HepG2 (cell line): ENCODE measurements around the gene ELOVL5. TPM values are rescaled to one million over a fixed set of nuclear protein-coding genes. Genes with fewer than 3 reads are reported as not detected.
A peak's percentile ranks its signal among the peaks of the same experiment; 100 is the strongest.

Experiments used
- AHR ChIP-seq: IDR thresholded peaks from 2 replicates; pipeline ENCODE4 v1.6.1; 2018; ENCODE audit warnings: missing genetic modification reagents, missing compliant biosample characterization
- ASH2L ChIP-seq: fragments of 300-600, 200-600 bp; sonication (generic); IDR thresholded peaks from 2 replicates; pipeline ENCODE4 v1.7.0; 2017; ENCODE audit warnings: low read depth, mild to moderate bottlenecking, moderate library complexity, mixed read lengths, low read length; ENCODE audit not compliant: insufficient read length
- CENPT ChIP-seq: sonication (generic); formaldehyde crosslinking; IDR thresholded peaks from 2 replicates; pipeline ENCODE4 v1.8.0; 2022; ENCODE audit warnings: low read depth, mild to moderate bottlenecking, moderate library complexity, missing genetic modification reagents
- FLYWCH1 ChIP-seq: sonication (generic); formaldehyde crosslinking; IDR thresholded peaks from 2 replicates; pipeline ENCODE4 v1.8.1; 2023; ENCODE audit warnings: mild to moderate bottlenecking, missing genetic modification reagents
- GLI4 ChIP-seq: sonication (generic); formaldehyde crosslinking; IDR thresholded peaks from 2 replicates; pipeline ENCODE4 v1.5.1; 2020; ENCODE audit warnings: missing genetic modification reagents, mild to moderate bottlenecking, moderate library complexity, borderline replicate concordance
- HDAC6 ChIP-seq: fragments of 200-600 bp; sonication (generic); IDR thresholded peaks from 2 replicates; pipeline ENCODE4 v1.7.0; 2017; ENCODE audit warnings: mild to moderate bottlenecking, antibody characterized with exemption, low read length, low read depth
- HHEX ChIP-seq: IDR thresholded peaks from 2 replicates; pipeline ENCODE4 v1.6.1; 2016; ENCODE audit warnings: control low read depth
- MYNN ChIP-seq: sonication (generic); formaldehyde crosslinking; IDR thresholded peaks from 2 replicates; pipeline ENCODE4 v1.4.0; 2020; ENCODE audit warnings: mild to moderate bottlenecking, low read depth, missing genetic modification reagents
- PITX1 ChIP-seq: sonication (generic); formaldehyde crosslinking; IDR thresholded peaks from 2 replicates; pipeline ENCODE4 v1.5.1; 2020; ENCODE audit warnings: mild to moderate bottlenecking, missing genetic modification reagents
- SOX13 ChIP-seq, 3 experiments: fragments of 450-650 bp in 1 of 3; sonication (generic) in 1 of 3; formaldehyde crosslinking in 1 of 3; IDR thresholded peaks in 2 of 3; conservative IDR thresholded peaks in 1 of 3; 2 replicates each; pipeline versions ENCODE4 v1.5.0 to v1.6.1; 2016 to 2020; ENCODE audit warnings: antibody characterized with exemption in 1 of 3, mild to moderate bottlenecking in 1 of 3, missing compliant biosample characterization in 1 of 3, missing genetic modification reagents in 1 of 3, moderate library complexity in 1 of 3
- TARDBP ChIP-seq: sonication (generic); formaldehyde crosslinking; IDR thresholded peaks from 2 replicates; pipeline ENCODE4 v1.8.0; 2022; ENCODE audit warnings: mild to moderate bottlenecking, missing genetic modification reagents
- TP53 ChIP-seq: sonication (generic); formaldehyde crosslinking; conservative IDR thresholded peaks from 2 replicates; pipeline ENCODE4 v1.4.0; 2020; ENCODE audit warnings: missing genetic modification reagents
- XRCC5 ChIP-seq: fragments of 200-400 bp; formaldehyde crosslinking; optimal IDR thresholded peaks from 2 replicates; pipeline ENCODE3; 2017; ENCODE audit warnings: mild to moderate bottlenecking, low read length
- ZNF496 ChIP-seq: sonication (generic); formaldehyde crosslinking; IDR thresholded peaks from 2 replicates; pipeline ENCODE4 v1.8.1; 2023; ENCODE audit warnings: mild to moderate bottlenecking, moderate library complexity, missing genetic modification reagents; ENCODE audit not compliant: insufficient replicate concordance
- ZNF746 ChIP-seq: sonication (generic); formaldehyde crosslinking; IDR thresholded peaks from 2 replicates; pipeline ENCODE4 v1.8.0; 2022; ENCODE audit warnings: mild to moderate bottlenecking, missing genetic modification reagents
- polyA plus RNA-seq, 8 experiments: library from polyadenylated mRNA; depleted of rRNA in 3 of 8; stranded (reverse) in 7 of 8; unstranded in 1 of 8; fragments of >200 nt; fragmentation: Illumina TruSeq in 4 of 8; extraction: Trizol in 4 of 8; gene quantifications; 2 replicates each; pipeline versions ENCODE4 v1.2.1 to v1.2.3, GENCODE V29; 2011 to 2016; ENCODE audit warnings: low read depth in 4 of 8, missing spikeins in 1 of 8, mixed read lengths in 1 of 8; ENCODE audit not compliant: insufficient read depth in 1 of 8
- total RNA-seq, 5 experiments: library from RNA; depleted of rRNA; stranded (reverse); fragments of >200 nt; fragmentation: Illumina TruSeq; extraction: Trizol; gene quantifications; 2 replicates each; pipeline ENCODE4 v1.2.3, GENCODE V29; 2016; ENCODE audit warnings: low read depth in 1 of 5
- TF ChIP-seq, protein P1 (sequence below): sonication (generic); formaldehyde crosslinking; IDR thresholded peaks from 2 replicates; pipeline ENCODE4 v1.8.0; 2022; ENCODE audit warnings: missing genetic modification reagents, mild to moderate bottlenecking, moderate library complexity, borderline replicate concordance
- TF ChIP-seq, protein P2 (sequence below): sonication (generic); formaldehyde crosslinking; IDR thresholded peaks from 2 replicates; pipeline ENCODE4 v1.8.0; 2022; ENCODE audit warnings: missing genetic modification reagents, mild to moderate bottlenecking, inconsistent platforms, borderline replicate concordance
- TF ChIP-seq, protein P3 (sequence below): sonication (generic); formaldehyde crosslinking; IDR thresholded peaks from 2 replicates; pipeline ENCODE4 v1.5.0; 2020; ENCODE audit warnings: mild to moderate bottlenecking, missing genetic modification reagents, moderate library complexity
- TF ChIP-seq, protein P4 (sequence below): sonication (generic); formaldehyde crosslinking; IDR thresholded peaks from 2 replicates; pipeline ENCODE4 v1.4.0; 2020; ENCODE audit warnings: low read depth, missing genetic modification reagents

ELOVL5 gene
- total and polyA plus RNA-seq, 2 of the 13 experiments (the other 11 are each of a cell fraction or from before 2014, with no cell fraction given) = 50.1 to 72.4 TPM

DNA sequence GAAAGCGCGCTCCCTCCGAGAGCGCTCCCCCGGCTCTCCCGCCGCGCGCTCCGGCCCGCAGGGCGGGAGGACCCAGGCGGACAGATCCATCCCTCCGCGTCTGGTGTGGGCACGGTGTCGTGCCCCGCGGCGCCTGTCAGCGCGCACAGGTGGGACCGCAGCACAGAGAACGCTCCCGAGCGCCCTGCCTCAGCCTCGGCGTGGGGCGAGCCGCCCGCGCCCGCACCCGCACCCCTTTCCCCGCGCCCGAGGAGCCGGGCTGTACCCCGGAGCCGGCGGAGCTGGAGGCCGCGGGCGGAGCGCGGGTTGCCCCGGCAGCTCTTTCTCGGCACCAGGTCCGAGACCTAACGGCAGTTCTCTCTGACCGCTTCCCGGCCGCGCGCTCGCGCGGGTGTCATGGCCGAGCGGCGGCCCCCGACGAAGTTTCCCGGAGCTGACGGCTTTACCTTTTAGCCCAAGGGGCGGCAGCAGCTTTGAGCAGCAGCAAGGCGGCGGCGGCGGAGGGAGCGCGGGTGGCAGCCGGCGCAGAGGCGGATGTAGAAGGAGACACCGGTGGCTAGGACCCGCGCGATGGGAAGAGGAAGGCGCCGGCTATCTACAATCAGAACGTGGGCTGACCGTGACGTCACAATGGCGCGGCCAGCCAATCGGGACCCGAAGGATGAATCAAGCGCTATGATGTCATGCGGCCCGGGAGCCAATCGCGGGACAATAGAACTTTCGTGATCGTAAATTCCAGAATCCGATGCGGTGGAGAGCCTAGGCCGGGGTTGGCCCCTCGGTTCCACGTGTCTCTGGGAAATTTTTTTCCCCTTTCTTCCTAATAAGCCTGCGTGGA, at the start of gene ELOVL5 (continued):
- TF ChIP-seq SOX13 (IDR thresholded peaks at IDR 0.05) (no peak), SOX13 (CRISPR knock-in tag; conservative IDR thresholded peaks at IDR 0.05 in 1 of 2, IDR thresholded peaks at IDR 0.05 in 1 of 2) (peak in 1 of 2 experiments; percentile 54; a peak in 1 of 4 replicates), MYNN (CRISPR knock-in tag) (peak; percentile 58; the same call in 1 of the 2 replicates), PITX1 (peak; percentile 57; the same call in 1 of the 2 replicates), CENPT (CRISPR knock-in tag) (0 out of 2 replicates have a peak, but pooled peaks have one; percentile 70), FLYWCH1 (no peak), TARDBP (CRISPR knock-in tag) (no peak), HHEX (no peak), ASH2L (peak; percentile 92), AHR (no peak), XRCC5 (no peak), TP53 (CRISPR knock-in tag) (peak; percentile 24; the same call in 1 of the 2 replicates), HDAC6 (no peak), GLI4 (no peak), ZNF746 (CRISPR knock-in tag) (peak; percentile 74; the same call in 1 of the 2 replicates), ZNF496 (CRISPR knock-in tag) (no peak)
- TF ChIP-seq, protein P1, sequence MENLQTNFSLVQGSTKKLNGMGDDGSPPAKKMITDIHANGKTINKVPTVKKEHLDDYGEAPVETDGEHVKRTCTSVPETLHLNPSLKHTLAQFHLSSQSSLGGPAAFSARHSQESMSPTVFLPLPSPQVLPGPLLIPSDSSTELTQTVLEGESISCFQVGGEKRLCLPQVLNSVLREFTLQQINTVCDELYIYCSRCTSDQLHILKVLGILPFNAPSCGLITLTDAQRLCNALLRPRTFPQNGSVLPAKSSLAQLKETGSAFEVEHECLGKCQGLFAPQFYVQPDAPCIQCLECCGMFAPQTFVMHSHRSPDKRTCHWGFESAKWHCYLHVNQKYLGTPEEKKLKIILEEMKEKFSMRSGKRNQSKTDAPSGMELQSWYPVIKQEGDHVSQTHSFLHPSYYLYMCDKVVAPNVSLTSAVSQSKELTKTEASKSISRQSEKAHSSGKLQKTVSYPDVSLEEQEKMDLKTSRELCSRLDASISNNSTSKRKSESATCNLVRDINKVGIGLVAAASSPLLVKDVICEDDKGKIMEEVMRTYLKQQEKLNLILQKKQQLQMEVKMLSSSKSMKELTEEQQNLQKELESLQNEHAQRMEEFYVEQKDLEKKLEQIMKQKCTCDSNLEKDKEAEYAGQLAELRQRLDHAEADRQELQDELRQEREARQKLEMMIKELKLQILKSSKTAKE (CRISPR knock-in tag) = no peak
- TF ChIP-seq, protein P2, sequence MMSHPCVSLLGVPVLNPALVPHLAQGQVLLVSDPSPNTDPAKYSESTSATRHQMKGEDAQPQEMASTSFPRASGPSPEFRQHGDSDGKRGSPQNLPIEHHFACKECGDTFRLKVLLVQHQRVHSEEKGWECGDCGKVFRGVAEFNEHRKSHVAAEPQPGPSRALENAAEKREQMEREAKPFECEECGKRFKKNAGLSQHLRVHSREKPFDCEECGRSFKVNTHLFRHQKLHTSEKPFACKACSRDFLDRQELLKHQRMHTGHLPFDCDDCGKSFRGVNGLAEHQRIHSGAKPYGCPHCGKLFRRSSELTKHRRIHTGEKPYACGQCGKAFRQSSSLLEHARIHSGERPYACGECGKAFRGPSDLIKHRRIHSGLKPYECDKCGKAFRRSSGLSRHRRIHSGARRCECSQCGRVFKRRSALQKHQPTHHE = peak; percentile 28; the same call in 1 of the 2 replicates
- TF ChIP-seq, protein P3, sequence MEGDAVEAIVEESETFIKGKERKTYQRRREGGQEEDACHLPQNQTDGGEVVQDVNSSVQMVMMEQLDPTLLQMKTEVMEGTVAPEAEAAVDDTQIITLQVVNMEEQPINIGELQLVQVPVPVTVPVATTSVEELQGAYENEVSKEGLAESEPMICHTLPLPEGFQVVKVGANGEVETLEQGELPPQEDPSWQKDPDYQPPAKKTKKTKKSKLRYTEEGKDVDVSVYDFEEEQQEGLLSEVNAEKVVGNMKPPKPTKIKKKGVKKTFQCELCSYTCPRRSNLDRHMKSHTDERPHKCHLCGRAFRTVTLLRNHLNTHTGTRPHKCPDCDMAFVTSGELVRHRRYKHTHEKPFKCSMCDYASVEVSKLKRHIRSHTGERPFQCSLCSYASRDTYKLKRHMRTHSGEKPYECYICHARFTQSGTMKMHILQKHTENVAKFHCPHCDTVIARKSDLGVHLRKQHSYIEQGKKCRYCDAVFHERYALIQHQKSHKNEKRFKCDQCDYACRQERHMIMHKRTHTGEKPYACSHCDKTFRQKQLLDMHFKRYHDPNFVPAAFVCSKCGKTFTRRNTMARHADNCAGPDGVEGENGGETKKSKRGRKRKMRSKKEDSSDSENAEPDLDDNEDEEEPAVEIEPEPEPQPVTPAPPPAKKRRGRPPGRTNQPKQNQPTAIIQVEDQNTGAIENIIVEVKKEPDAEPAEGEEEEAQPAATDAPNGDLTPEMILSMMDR (CRISPR knock-in tag) = no peak; the same call in 1 of the 2 replicates
- TF ChIP-seq, protein P4, sequence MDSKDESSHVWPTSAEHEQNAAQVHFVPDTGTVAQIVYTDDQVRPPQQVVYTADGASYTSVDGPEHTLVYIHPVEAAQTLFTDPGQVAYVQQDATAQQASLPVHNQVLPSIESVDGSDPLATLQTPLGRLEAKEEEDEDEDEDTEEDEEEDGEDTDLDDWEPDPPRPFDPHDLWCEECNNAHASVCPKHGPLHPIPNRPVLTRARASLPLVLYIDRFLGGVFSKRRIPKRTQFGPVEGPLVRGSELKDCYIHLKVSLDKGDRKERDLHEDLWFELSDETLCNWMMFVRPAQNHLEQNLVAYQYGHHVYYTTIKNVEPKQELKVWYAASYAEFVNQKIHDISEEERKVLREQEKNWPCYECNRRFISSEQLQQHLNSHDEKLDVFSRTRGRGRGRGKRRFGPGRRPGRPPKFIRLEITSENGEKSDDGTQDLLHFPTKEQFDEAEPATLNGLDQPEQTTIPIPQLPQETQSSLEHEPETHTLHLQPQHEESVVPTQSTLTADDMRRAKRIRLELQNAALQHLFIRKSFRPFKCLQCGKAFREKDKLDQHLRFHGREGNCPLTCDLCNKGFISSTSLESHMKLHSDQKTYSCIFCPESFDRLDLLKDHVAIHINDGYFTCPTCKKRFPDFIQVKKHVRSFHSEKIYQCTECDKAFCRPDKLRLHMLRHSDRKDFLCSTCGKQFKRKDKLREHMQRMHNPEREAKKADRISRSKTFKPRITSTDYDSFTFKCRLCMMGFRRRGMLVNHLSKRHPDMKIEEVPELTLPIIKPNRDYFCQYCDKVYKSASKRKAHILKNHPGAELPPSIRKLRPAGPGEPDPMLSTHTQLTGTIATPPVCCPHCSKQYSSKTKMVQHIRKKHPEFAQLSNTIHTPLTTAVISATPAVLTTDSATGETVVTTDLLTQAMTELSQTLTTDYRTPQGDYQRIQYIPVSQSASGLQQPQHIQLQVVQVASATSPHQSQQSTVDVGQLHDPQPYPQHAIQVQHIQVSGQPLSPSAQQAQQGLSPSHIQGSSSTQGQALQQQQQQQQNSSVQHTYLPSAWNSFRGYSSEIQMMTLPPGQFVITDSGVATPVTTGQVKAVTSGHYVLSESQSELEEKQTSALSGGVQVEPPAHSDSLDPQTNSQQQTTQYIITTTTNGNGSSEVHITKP (CRISPR knock-in tag) = no peak
